HG02943 (cell line): ENCODE results near the gene ZDHHC14.

ENCODE experiments used
- ATAC-seq: cut with Tn5 transposase; IDR thresholded peaks from one replicate; pipeline ENCODE4 v1.9.1; 2021; ENCODE audit warnings: mild to moderate bottlenecking, low read depth, moderate library complexity; ENCODE audit not compliant: unreplicated experiment

The ZDHHC14 gene

DNA sequence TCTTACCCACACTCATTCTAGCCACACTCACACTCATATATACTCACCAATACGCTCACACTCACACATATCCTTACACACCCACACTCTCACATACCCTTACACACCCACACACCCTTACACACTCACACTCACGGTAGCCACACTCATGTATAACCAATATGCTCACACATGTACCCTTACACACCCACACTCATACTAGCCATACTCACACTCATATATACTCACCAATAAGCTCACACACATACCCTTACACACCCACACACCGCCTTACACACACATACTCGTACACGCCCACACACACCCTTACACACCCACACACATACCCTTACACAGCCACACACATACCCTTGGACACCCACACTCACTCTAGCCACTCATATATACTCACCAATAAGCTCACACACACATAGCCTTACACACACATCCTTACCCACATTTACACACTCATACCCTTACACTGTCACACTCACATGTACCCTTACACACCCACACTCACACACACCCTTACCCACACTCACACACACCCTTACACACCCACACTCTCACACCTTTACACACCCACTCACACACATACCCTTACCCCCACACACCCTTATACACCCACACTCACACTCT lies 249.6 kb downstream of the ZDHHC14 start:
- ATAC-seq, result no peak

DNA sequence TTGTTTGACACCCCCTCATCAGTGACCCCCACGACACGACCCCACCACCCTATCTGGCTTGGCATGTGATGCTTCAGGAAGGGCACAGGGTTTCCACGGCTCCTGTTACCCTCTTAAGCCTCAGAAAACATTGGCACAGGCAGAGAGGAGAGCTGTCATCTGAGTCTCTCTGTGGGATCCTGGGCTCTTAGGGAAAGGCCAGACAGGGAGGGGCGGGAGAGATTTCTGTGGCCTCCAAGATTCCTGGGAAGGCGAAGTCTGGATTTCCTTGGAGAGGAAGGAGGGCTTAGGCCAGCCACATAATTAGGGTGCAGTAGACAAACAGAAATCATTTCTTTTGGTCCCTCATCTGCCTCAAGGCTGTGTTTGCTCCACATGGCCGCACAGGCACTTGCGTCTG lies 250.4 kb downstream of the ZDHHC14 start:
- no peak for ATAC-seq

- ATAC-seq, result no peak
Observed at GRCh38 chr6:157631838-157632614, 251.0 kb downstream of the ZDHHC14 start.

DNA sequence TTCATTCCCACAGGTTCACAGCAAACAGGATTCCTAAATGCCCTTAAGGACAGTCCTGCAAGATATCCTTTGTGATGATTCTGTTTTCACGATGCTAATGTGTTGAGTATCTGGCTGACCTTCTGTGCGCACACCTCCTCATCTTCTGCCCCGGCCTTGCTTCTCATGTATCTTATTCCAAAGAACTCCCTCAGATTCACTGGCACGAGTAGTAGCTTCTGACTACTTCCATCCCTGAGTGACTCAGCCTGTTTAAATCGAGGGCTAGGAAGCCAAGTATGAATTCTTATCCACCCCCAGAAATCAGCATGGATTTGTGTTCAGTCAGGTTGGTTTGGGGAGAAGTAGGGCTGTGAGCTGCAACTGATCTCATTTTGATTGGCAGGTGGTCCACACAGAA lies 251.8 kb downstream of the ZDHHC14 start:
- ATAC-seq, result no peak

- ATAC-seq, result no peak
Observed at GRCh38 chr6:157634546-157634945, 253.6 kb downstream of the ZDHHC14 start.

DNA sequence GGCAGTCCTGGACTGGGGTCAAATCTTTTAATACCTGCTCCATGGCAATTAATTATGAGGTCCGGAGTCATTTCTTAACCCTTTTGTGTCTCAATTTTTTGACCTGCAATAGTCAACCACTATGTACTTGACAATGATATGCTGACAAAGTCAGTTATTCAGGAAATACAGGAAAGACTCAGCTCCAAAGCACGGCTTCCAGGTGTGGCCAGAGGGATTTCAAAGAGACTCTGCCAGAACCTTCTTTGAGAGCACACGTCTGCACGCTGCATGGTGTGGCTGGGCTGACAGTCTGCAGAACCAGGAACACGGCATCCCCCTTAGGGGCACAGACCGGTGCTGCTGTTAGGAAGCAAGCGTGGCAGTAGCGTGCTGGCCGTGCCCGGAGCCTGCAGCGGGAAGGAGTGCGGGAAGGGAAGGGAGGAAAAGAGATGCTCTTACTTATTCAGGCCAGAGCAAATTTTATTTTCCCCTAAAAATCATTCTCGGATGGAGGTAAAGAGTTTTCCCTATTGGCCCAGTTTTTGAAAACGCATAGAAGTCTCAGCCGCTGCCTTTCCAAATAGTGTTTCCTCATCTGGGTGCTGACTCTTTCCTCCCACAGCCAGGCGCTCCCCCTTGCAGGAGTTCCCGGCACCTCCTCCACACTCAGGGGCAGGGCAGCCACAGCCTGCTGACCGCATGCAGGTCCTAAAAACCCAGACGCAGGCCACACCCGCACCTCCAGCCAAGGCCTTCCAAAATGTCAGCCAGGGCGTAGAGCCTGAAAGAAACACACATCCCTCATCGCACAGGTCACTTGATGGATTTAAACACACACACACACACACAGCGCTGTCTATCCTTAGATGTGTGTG lies 254.6 kb downstream of the ZDHHC14 start:
- ATAC-seq, result no peak

DNA sequence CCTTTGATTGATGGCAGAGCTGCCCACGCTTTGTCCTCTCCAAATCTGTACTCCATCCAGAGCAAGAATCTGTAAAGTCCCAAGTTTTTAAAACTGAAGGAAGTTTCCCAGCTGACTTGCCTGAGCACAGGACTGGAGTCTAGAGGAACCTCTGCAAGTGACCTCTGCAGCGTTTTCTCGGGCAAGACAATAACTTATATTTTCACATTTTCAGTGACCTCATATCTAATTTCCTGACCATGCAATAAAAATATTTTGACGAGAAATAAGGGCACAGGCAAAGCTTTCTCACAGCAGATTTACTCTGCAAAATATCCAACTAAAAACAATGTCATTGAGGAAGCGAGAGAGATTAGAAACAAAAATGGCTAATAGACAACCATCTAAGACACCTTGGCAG lies 256.5 kb downstream of the ZDHHC14 start:
- no peak for ATAC-seq

GRCh38 chr6:157637941-157638662 lies 257.1 kb downstream of the ZDHHC14 start:
- ATAC-seq, result no peak

DNA sequence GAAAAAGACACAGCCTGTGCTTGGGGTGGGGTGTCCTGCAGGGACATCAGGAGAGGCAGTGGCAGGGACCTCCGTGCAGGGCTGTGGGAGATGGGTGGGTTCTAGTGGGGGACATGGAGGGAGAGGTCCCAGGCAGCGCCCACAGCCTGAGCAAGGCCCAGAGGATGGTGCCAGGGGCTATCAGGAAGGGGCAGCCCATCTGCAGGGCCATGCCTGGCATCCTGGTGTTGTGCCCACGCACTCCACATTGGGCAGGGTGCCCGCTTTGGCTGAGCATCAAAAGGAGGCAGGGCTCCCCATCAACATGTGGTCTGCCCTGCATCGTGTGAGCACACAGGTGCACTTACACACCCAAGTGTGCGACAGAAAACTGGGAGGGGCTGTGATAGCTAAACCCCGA lies 257.8 kb downstream of the ZDHHC14 start:
- ATAC-seq, result no peak

DNA sequence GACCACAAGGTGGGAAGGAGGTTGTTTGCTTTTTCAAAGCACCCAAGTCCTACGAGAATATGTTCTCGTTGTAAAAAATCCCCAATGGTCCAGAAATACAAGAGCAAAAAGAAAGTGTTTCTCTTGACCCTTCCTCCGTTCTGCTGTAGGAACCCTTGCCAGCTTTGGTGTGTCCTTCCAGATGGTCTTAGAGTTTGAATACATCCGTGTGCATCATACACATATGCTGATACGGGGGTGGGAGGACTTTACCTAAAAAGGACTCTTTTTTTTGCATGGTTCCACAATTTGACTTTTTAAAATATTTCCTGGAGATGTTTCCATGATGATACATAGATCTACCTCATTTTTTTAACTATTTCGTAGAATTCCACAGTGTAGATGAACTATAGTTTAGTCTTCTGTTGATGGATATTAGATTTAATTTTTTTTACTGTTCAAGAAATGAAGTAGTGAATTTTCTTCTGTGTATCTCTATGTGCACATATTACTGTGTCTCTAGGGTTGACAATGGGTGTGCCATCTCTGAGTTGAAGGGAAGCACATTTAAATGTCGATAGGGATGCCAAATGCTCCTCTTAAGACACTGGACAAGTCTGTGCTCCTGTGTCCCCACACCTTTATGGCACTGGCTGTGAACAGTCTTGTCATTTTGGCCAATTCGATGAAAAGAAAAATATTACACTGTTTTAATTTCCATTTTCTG lies 259.9 kb downstream of the ZDHHC14 start:
- ATAC-seq, result no peak

GRCh38 chr6:157641837-157642236 lies 260.8 kb downstream of the ZDHHC14 start:
- ATAC-seq, result no peak

GRCh38 chr6:157642736-157643135 lies 261.7 kb downstream of the ZDHHC14 start:
- no peak for ATAC-seq

- no peak for ATAC-seq
Observed at GRCh38 chr6:157644043-157644810, 263.2 kb downstream of the ZDHHC14 start.

DNA sequence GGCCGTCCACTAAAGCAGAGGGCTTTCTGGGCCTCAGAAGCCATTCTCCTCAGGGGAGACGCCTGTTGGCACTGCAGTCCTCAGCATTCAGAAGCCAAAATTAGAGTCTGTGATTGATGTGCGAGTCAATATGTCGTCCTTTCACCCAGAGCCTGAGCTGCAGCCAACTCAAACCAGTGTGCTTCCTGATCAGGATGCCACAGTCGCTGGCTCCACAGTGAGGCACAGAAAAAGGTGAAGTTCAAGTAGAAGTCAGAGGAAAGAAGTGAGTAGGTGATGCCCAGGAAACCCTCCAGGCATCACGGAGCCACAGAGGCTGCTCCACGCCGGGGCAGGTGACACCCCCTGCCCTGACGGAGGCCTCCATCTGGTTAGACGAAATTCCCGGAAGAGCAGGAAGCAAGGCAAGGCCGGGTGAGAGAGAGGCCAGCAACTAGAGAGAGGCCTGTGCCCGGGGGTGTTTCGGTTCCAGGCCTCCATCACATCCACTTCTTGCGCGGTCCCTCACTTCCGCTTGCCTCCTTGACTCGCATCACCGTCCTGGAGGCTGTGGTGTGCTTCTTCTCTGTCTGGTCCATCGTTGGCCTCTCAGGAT lies 264.3 kb downstream of the ZDHHC14 start:
- no peak for ATAC-seq

GRCh38 chr6:157646012-157646411 lies 265.0 kb downstream of the ZDHHC14 start:
- no peak for ATAC-seq

DNA sequence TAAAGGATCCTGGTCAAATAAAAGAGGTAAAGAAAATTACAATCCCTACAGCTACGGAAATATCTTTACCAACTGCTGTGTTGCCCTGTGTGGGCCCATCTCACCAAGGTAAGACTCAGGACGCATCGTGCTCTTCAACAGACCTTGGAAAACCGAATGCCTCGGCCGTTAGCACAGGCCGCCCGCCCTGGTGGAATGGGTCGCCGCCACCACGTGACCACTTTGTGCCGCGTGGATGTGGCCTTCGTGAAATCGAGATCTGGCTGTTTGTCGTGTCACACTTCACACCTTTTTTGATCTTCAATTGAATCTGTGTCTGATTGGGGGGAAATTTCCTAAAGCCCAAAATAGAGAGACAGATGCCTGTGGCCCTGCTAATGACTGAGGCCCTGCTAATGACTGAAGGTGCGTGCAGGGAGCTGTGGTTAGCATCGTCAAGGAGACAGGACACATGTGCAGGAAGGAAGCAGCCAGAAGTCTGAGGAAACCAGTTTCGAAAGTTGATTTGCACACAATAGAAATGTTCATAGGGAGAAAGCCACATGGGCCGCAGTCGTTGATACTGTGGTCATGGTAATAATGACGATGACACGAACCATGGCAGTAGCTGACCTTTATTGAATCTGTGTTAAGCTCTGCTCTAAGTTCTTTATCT lies 266.4 kb downstream of the ZDHHC14 start:
- ATAC-seq, result no peak

DNA sequence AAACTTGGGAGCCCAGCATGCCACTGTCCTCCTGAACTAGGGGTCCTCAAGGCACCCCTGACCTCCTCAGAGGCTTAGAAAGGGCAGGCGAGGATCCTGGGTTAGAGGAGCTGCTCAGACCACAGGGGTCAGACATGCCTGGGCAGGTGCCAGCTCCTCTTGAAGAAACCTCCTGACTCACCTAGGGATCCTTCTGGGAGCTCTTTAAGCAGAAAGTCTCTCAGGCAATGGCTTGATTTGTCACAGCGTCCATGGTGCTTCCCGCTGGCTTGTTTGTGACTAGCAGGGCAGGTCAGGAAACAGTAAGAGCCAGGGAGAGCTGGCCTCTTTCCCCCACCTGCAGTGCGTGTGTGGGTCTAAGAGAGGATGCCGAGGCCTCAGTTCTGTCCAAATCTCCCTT lies 267.6 kb downstream of the ZDHHC14 start:
- ATAC-seq, result no peak
